A673 (cell line): ENCODE results near the gene PIGP.

ENCODE experiments used
- CTCF ChIP-seq: fragments of 300-800, 200-600 bp; sonication (generic); conservative IDR thresholded peaks from 2 replicates; pipeline ENCODE4 v1.5.1; 2017; ENCODE audit warnings: low read depth, mild to moderate bottlenecking, antibody characterized with exemption, low read length, moderate library complexity, mixed read lengths
- EZH2 ChIP-seq: fragments of 200-600 bp; sonication (generic); IDR thresholded peaks from 2 replicates; pipeline ENCODE4 v1.6.1; 2017; ENCODE audit warnings: borderline replicate concordance, low read depth, mild to moderate bottlenecking, mixed read lengths, antibody characterized with exemption, low read length; ENCODE audit not compliant: poor library complexity, severe bottlenecking

- TF ChIP-seq CTCF (peak; percentile 49), EZH2 (no peak)
Observed at GRCh38 chr21:37079211-37079824, 6.4 kb upstream of the PIGP start.
